H9 (cell line): ENCODE measurements around the gene GALNT7. TPM values are rescaled to one million over a fixed set of nuclear protein-coding genes. Genes with fewer than 3 reads are reported as not detected.

Experiments used
- DNase-seq: peaks from one replicate; pipeline ENCODE4 v3.0.0-alpha.2; 2017
- H2AFZ ChIP-seq: one replicate; pipeline ENCODE4 v1.6.1; 2013; ENCODE audit warnings: mild to moderate bottlenecking, low read length, control low read depth, moderate library complexity
- H2AK5ac ChIP-seq: 2 replicates; pipeline ENCODE4 v1.6.1; 2013; ENCODE audit warnings: low read length, control low read depth, mixed read lengths; ENCODE audit not compliant: insufficient read length
- H2BK120ac ChIP-seq: one replicate; pipeline ENCODE4 v1.6.1; 2013; ENCODE audit warnings: low read depth, mild to moderate bottlenecking, low read length, control low read depth, inconsistent platforms; ENCODE audit not compliant: poor library complexity, severe bottlenecking
- H2BK12ac ChIP-seq: 2 replicates; pipeline ENCODE4 v1.6.1; 2013; ENCODE audit warnings: low read length, control low read depth, mixed read lengths, low read depth; ENCODE audit not compliant: insufficient read length
- H2BK15ac ChIP-seq: 2 replicates; pipeline ENCODE4 v1.6.1; 2013; ENCODE audit warnings: low read depth, low read length, control low read depth
- H2BK20ac ChIP-seq: one replicate; pipeline ENCODE4 v1.6.1; 2013; ENCODE audit warnings: low read depth, mild to moderate bottlenecking, low read length, control low read depth, inconsistent platforms; ENCODE audit not compliant: poor library complexity, severe bottlenecking
- H2BK5ac ChIP-seq: 2 replicates; pipeline ENCODE4 v1.6.1; 2013; ENCODE audit warnings: low read length, control low read depth, mixed read lengths; ENCODE audit not compliant: insufficient read length
- H3K14ac ChIP-seq: 2 replicates; pipeline ENCODE4 v1.6.1; 2013; ENCODE audit warnings: low read length, control low read depth; ENCODE audit not compliant: insufficient read depth
- H3K18ac ChIP-seq: 2 replicates; pipeline ENCODE4 v1.6.1; 2013; ENCODE audit warnings: low read depth, mild to moderate bottlenecking, mixed read lengths, low read length, control low read depth; ENCODE audit not compliant: insufficient read length
- H3K23ac ChIP-seq: 2 replicates; pipeline ENCODE4 v1.6.1; 2013; ENCODE audit warnings: low read length, control low read depth, mixed read lengths, low read depth; ENCODE audit not compliant: insufficient read length
- H3K23me2 ChIP-seq: 2 replicates; pipeline ENCODE4 v1.6.1; 2013; ENCODE audit warnings: low read depth, mild to moderate bottlenecking, mixed read lengths, low read length, control low read depth; ENCODE audit not compliant: insufficient read length, poor library complexity, severe bottlenecking
- H3K27ac ChIP-seq: 2 replicates; pipeline ENCODE4 v1.5.1; 2013; ENCODE audit warnings: low read length, control low read depth, mixed read lengths, low read depth; ENCODE audit not compliant: insufficient read length
- H3K27me3 ChIP-seq: 2 replicates; pipeline ENCODE4 v1.6.1; 2013; ENCODE audit warnings: low read length, control low read depth, inconsistent platforms; ENCODE audit not compliant: insufficient read depth
- H3K4ac ChIP-seq: 2 replicates; pipeline ENCODE4 v1.6.1; 2013; ENCODE audit warnings: low read depth, mild to moderate bottlenecking, control low read depth, inconsistent platforms, low read length, moderate library complexity
- H3K4me1 ChIP-seq: 2 replicates; pipeline ENCODE4 v1.6.1; 2013; ENCODE audit warnings: low read length, control low read depth, inconsistent platforms; ENCODE audit not compliant: insufficient read depth
- H3K4me2 ChIP-seq: 2 replicates; pipeline ENCODE4 v1.6.1; 2013; ENCODE audit warnings: low read length, control low read depth, mixed read lengths; ENCODE audit not compliant: insufficient read length, insufficient read depth
- H3K56ac ChIP-seq: 2 replicates; pipeline ENCODE4 v1.6.1; 2013; ENCODE audit warnings: low read depth, mild to moderate bottlenecking, mixed read lengths, low read length, control low read depth; ENCODE audit not compliant: insufficient read length
- H3K79me1 ChIP-seq: 2 replicates; pipeline ENCODE4 v1.6.1; 2013; ENCODE audit warnings: low read depth, mild to moderate bottlenecking, moderate library complexity, low read length, control low read depth, inconsistent platforms; ENCODE audit not compliant: insufficient read depth, poor library complexity, severe bottlenecking
- H3K79me2 ChIP-seq: 2 replicates; pipeline ENCODE4 v1.6.1; 2013; ENCODE audit warnings: low read length, control low read depth, inconsistent platforms; ENCODE audit not compliant: insufficient read depth
- H3K9ac ChIP-seq: 2 replicates; pipeline ENCODE4 v1.6.1; 2013; ENCODE audit warnings: low read length, control low read depth, mixed read lengths; ENCODE audit not compliant: insufficient read length; ENCODE audit errors: extremely low read depth
- H3K9me3 ChIP-seq: one replicate; pipeline ENCODE4 v1.6.1; 2013; ENCODE audit warnings: low read depth, low read length, inconsistent platforms; ENCODE audit not compliant: control insufficient read depth
- H3T11ph ChIP-seq: one replicate; pipeline ENCODE4 v1.6.1; 2013; ENCODE audit warnings: mild to moderate bottlenecking, low read length, control low read depth, inconsistent platforms
- H4K20me1 ChIP-seq: one replicate; pipeline ENCODE4 v1.6.1; 2013; ENCODE audit not compliant: control insufficient read depth, insufficient read length, insufficient read depth
- H4K5ac ChIP-seq: 2 replicates; pipeline ENCODE4 v1.6.1; 2013; ENCODE audit warnings: low read depth, mild to moderate bottlenecking, mixed read lengths, low read length, control low read depth; ENCODE audit not compliant: insufficient read length
- H4K8ac ChIP-seq: replicated peaks from 2 replicates; pipeline ENCODE4 v1.6.1; 2013; ENCODE audit warnings: low read length, control low read depth, mixed read lengths, low read depth; ENCODE audit not compliant: insufficient read length
- H4K91ac ChIP-seq: 2 replicates; pipeline ENCODE4 v1.6.1; 2013; ENCODE audit warnings: low read depth, mild to moderate bottlenecking, moderate library complexity, mixed read lengths, low read length, control low read depth; ENCODE audit not compliant: insufficient read length
- H3K27ac Mint-ChIP-seq, 3 experiments: 2 replicates in 2 of 3; 3 replicates in 1 of 3; pipeline ENCODE4 v1.8.0; 2020 to 2021; ENCODE audit warnings: mixed read lengths in 3 of 3, mild to moderate bottlenecking in 1 of 3, moderate library complexity in 1 of 3
- H3K27me3 Mint-ChIP-seq: 2 replicates; pipeline ENCODE4 v1.8.0; 2021; ENCODE audit warnings: low read depth, mild to moderate bottlenecking, moderate library complexity, mixed read lengths
- H3K36me3 Mint-ChIP-seq, 3 experiments: 2 replicates in 2 of 3; 3 replicates in 1 of 3; pipeline ENCODE4 v1.8.0; 2020 to 2021; ENCODE audit warnings: low read depth in 3 of 3, mixed read lengths in 3 of 3; ENCODE audit not compliant: insufficient read depth in 1 of 3
- H3K4me1 Mint-ChIP-seq, 2 experiments: 2 replicates each; pipeline ENCODE4 v1.8.0; 2020; ENCODE audit warnings: mixed read lengths in 2 of 2
- H3K4me3 Mint-ChIP-seq, 2 experiments: 2 replicates in 1 of 2; 3 replicates in 1 of 2; pipeline ENCODE4 v1.8.0; 2020 to 2021; ENCODE audit warnings: mild to moderate bottlenecking in 2 of 2, mixed read lengths in 2 of 2, moderate library complexity in 1 of 2
- H3K9me3 Mint-ChIP-seq, 2 experiments: 2 replicates in 1 of 2; 3 replicates in 1 of 2; pipeline ENCODE4 v1.8.0; 2020; ENCODE audit warnings: mild to moderate bottlenecking in 2 of 2, mixed read lengths in 2 of 2, moderate library complexity in 1 of 2
- CTCF ChIP-seq: fragments of 200-600 bp; sonication (generic); conservative IDR thresholded peaks from 3 replicates; pipeline ENCODE4 v1.8.0; 2021; ENCODE audit warnings: antibody characterized with exemption, mild to moderate bottlenecking
- WGBS: extraction: QIAGEN DNeasy Blood & Tissue Kit; methylation state at CpG from one replicate; pipeline ENCODE4 v1.1.7; 2013; ENCODE audit warnings: missing lambda C conversion rate, low lambda C conversion rate, mixed read lengths; ENCODE audit not compliant: insufficient read length; ENCODE audit errors: extremely low coverage; 5-methylcytosine and 5-hydroxymethylcytosine counted together
- total RNA-seq: library from RNA; stranded (reverse); gene quantifications from 2 replicates; pipeline ENCODE4 v1.2.1, GENCODE V29; 2021

The GALNT7 gene
- total RNA-seq, 1 experiment from 2014 or later: 57.3 TPM

GRCh38 chr4:173146456-173146855 lies 22.2 kb upstream of the GALNT7 start:
- Histone ChIP-seq H3K9ac (no peak overlapping the region), H2AK5ac (no peak overlapping the region)

More at GRCh38 chr4:173146456-173146855, 22.2 kb upstream of the GALNT7 start:
- no peaks in the 10 kb centered on the region for H3K23me2 ChIP-seq
- no peaks in the 10 kb centered on the region for H4K20me1 ChIP-seq
- Mint-ChIP-seq H3K27ac (no peak overlapping the region), H3K4me1 (peaks cover under 1 to 2% of the 10 kb centered on the region in 2 experiments), H3K4me3 (no peak overlapping the region), H3K36me3 (no peaks in the 10 kb centered on the region; a peak in 1 of 7 replicates), H3K27me3 (no peaks in the 10 kb centered on the region), H3K9me3 (no peaks in the 10 kb centered on the region)
- no peak overlapping the region for H2AFZ ChIP-seq
- no peak overlapping the region for H3K23ac ChIP-seq
- H3K79me2 ChIP-seq: no peaks in the 10 kb centered on the region
- no peak overlapping the region for H3K18ac ChIP-seq
- H4K8ac ChIP-seq: no peak overlapping the region
- no CpG with 5 or more reads among the region's 4 CpGs for WGBS
- H2BK15ac ChIP-seq: no peak overlapping the region; the same call in 1 of the 2 replicates
- H3K4me2 ChIP-seq: no peak overlapping the region
- no peak overlapping the region for H3K14ac ChIP-seq
- H2BK120ac ChIP-seq: no peak overlapping the region
- H3K56ac ChIP-seq: no peak overlapping the region
- H2BK5ac ChIP-seq: no peak overlapping the region
- H3K9me3 ChIP-seq: no peaks in the 10 kb centered on the region
- H3T11ph ChIP-seq: no peak overlapping the region
- H3K27ac ChIP-seq: no peak overlapping the region
- H4K5ac ChIP-seq: no peak overlapping the region
- no peak for DNase-seq
- no peaks in the 10 kb centered on the region; the same call in 1 of the 2 replicates for H3K4me1 ChIP-seq
- H4K91ac ChIP-seq: no peak overlapping the region
- H2BK20ac ChIP-seq: no peak overlapping the region
- TF ChIP-seq CTCF: no peak
- H3K79me1 ChIP-seq: no peaks in the 10 kb centered on the region
- H2BK12ac ChIP-seq: no peak overlapping the region
- no peaks in the 10 kb centered on the region for H3K27me3 ChIP-seq
- no peak overlapping the region for H3K4ac ChIP-seq
